Measurements from ENCODE around the gene CDK18.

CDK18 gene

GRCh38 chr1:205523891-205524793 is 19.7 kb downstream of the CDK18 start:
- peak; percentile 83 for DNase-seq (ENCODE audit: low spot score)

GRCh38 chr1:205524794-205525101 is 20.3 kb downstream of the CDK18 start:
- DNase-seq (ENCODE audit: low spot score): no peak

GRCh38 chr1:205525495-205526285 is 21.2 kb downstream of the CDK18 start:
- DNase-seq (ENCODE audit: low spot score): no peak

GRCh38 chr1:205526431-205526830 is 22.0 kb downstream of the CDK18 start:
- no peak for DNase-seq (ENCODE audit: low spot score)

- no peak for DNase-seq (ENCODE audit: low spot score)
Observed at GRCh38 chr1:205527931-205528330, 23.5 kb downstream of the CDK18 start.

GRCh38 chr1:205528446-205528886 is 24.0 kb downstream of the CDK18 start:
- DNase-seq (ENCODE audit: low spot score): no peak

GRCh38 chr1:205528887-205529825 is 24.7 kb downstream of the CDK18 start:
- peak; percentile 89 for DNase-seq (ENCODE audit: low spot score)

- DNase-seq (ENCODE audit: low spot score): no peak
Observed at GRCh38 chr1:205530116-205530515, 25.6 kb downstream of the CDK18 start.

- DNase-seq (ENCODE audit: low spot score): no peak
Observed at GRCh38 chr1:205531191-205532025, 26.9 kb downstream of the CDK18 start.

- DNase-seq (ENCODE audit: low spot score): no peak
Observed at GRCh38 chr1:205532026-205532898, 27.8 kb downstream of the CDK18 start.

- DNase-seq (ENCODE audit: low spot score): no peak
Observed at GRCh38 chr1:205532996-205533735, 28.7 kb downstream of the CDK18 start.

GRCh38 chr1:205533748-205534443 is 29.4 kb downstream of the CDK18 start:
- DNase-seq (ENCODE audit: low spot score): no peak

GRCh38 chr1:205534444-205534985 is 30.0 kb downstream of the CDK18 start:
- no peak for DNase-seq (ENCODE audit: low spot score)

GRCh38 chr1:205535096-205535495 is 30.6 kb downstream of the CDK18 start:
- DNase-seq (ENCODE audit: low spot score): no peak

- DNase-seq (ENCODE audit: low spot score): no peak
Observed at GRCh38 chr1:205535866-205536758, 31.6 kb downstream of the CDK18 start.

- no peak for DNase-seq (ENCODE audit: low spot score)
Observed at GRCh38 chr1:205536759-205537361, 32.4 kb downstream of the CDK18 start.

All from AG08396 (cell line).